Measurements from ENCODE around the gene CENPT.

The CENPT gene

DNA sequence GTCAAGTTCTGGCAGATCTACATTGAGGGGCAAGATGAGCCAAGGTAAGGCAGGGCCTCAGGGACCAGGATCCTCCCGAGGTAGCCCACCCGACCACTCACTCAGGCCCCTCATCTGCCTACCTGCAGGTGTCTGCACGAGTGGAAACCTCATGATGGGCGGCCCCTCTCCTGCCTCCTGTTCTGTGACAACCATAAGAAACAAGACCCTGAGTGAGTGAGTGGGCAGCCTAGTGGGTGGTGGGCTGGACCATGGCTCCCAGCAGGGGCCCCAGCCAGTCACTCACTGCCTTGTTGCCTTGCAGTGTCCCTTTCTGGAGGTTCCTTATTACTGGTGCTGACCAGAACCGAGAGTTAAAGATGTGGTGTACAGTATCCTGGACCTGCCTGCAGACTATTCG lies 30.7 kb upstream of the CENPT start:
- in situ Hi-C loops (cut with HindIII; ENCODE audit: low sequenced_read_pairs): loop anchor here (25.0 kb wide), 1 partner anchor 184 kb away; no protein-coding TSS in a partner anchor

DNA sequence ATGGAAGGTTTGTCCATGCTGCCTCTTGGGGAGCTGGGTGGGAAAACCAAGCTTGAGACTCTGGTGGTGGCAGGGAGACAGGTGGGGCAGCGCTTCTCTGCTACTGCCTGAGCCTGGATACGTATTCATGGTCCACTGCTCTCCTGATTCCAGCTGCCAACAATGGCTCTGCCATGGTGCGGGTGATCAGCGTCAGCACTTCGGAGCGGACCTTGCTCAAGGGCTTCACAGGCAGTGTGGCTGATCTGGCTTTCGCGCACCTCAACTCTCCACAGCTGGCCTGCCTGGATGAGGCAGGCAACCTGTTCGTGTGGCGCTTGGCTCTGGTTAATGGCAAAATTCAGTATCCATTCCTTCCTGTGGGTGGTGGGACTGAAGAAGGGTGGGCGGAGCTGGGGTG lies 29.6 kb upstream of the CENPT start:
- in situ Hi-C loops (cut with HindIII; ENCODE audit: low sequenced_read_pairs): loop anchor here (25.0 kb wide), 1 partner anchor 185 kb away; no protein-coding TSS in a partner anchor

DNA sequence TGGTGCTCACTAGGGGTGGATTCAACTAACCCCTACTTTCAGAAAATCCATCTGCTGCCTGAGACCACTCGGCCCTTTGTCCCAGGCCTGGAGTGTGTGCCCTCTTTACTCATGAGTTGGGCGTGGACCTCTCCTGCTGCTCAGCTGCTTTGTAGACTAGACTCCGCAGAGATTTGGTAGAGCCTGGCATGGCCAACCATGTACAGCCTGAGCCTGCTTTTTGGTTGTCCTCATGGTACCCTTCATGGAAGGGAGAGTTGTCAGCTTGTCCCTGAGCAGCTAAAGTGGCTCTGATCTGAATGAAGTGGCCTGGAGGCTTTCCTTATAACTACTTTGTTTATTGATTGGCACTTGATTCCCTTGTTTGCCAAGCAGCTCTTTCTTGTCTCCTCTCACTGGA lies 26.9 kb upstream of the CENPT start:
- in situ Hi-C loops (cut with HindIII; ENCODE audit: low sequenced_read_pairs): no loop called here

DNA sequence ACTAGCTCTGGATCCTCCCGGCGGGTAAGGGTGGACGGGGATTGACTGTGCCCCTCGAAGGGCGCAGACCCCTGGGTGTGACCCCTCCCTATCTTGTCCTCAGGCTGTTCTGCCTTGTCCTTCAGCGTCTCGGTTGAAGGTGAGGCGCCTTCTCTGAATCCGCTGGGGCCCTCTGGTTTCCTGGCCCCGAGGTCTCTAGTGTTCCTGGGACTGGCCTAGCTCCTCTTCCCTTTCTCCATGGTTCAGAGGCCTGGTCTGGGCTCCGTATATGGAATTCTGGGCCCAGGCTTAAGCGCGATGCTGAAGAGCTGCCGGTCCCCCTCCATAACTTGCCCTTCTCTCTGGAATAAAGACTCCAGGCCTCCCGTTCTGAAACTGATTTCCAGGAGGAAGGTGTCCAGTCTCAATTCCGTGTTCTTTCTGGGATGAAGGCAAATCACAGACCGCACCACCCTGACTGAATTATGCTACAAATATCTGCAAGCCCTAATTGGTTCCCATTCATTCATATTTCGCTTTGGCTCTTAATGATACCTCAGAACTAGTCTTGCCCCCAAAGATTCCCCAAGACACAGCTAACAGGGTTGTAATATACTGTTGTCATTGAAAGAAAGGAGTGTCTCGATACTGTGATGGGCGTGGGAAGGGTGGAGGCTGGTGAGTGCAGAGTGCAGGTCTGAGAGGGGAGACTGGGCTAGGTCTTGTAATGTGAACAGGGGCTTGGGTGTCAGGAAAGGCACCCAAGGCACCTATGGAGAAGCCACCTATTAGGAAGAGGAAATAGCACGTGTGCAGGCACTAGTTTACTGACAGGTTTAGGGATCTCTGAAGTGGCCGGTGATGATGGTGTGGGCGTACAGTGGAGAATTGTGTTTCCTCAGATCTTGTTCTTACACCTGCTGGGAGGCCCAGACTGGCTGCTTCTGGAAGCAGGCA lies 26.2 kb upstream of the CENPT start:
- in situ Hi-C loops (cut with HindIII; ENCODE audit: low sequenced_read_pairs): no loop called here

DNA sequence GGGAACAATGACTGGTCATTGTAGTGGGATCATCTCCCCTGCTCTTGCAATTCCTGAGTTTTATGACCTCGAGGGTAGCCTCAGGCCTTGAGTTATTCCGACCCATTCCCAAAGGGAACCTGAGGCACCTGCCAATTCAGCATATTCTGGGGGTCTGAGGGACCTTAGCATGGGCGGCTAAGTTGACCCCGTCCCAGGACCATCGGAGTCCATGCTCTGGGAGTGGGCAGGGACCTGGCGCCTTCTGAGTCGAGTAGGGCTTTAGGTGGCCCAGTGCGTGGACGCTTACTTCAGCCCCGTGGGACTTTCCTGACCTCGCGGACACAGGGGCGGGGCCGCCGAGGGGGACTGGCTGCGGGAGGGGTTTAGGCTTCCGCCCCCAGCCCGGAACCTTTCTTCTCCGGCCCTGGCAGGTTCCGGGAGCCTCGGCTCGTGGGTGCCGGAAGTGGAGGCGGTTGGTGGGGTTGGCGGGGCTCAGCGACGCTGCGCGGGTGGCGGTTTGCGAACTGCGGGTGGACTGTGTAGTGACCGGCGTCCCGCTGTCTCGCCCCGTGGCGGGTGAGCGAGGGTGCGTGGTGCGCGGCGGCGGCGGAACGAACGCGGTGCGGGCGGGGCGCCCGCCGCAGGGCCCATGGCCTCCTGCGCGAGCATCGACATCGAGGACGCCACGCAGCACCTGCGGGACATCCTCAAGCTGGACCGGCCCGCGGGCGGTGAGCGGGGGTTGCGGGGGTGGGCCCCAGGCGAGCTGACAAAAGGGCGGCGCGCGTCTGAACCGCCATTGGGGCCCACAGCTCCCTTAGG lies 25.3 kb upstream of the CENPT start, which contains the start of gene EDC4:
TSS of gene EDC4 (plus strand) at position 422 of the 804 bp plus-strand sequence. CDS start at position 632, 210 bp downstream.
- in situ Hi-C loops (cut with HindIII; ENCODE audit: low sequenced_read_pairs): no loop called here

DNA sequence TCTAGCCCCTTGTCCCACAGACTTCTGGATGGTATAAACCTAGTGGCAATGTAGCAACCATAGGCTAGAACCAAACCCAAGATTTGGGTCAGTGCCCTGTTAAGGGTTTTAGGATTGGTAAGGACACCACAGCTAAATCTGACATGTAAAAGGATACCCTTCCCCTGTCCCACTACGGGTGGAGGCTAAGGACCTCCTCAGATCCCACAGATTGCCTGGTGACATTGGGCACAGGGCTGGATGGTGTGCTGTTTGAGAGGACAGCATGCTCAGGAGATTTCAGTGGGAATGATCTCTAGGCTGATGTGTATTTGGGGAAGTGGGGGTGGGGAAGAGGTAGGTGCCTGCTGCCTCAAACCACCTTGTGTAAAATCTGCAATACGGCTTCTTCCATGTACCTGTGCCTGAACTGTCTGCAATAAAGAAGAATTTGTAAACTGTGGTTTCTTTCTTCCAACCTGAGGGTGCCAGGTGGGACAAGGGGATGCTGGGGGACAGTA lies 24.7 kb upstream of the CENPT start:
- in situ Hi-C loops (cut with HindIII; ENCODE audit: low sequenced_read_pairs): no loop called here

DNA sequence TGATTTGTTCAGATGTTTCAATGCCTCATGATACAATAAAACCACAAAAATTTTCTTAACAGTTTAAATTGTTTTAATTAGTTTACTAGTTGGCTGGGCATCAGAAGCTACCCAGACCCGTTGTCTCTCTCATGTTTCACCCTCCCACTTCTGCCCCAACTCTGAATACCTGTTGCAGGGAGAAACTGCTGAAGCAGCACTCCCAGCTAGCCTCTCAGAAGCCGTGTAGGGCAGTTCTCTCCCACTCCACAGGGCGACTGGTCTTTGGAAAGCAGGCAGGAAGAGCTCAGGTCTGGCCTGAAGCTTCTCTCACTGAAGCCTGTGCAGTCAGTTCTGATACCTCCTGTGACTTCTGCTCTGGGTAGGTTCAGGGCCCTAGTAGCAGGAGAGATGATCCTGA lies 23.8 kb upstream of the CENPT start:
- in situ Hi-C loops (cut with HindIII; ENCODE audit: low sequenced_read_pairs): no loop called here

DNA sequence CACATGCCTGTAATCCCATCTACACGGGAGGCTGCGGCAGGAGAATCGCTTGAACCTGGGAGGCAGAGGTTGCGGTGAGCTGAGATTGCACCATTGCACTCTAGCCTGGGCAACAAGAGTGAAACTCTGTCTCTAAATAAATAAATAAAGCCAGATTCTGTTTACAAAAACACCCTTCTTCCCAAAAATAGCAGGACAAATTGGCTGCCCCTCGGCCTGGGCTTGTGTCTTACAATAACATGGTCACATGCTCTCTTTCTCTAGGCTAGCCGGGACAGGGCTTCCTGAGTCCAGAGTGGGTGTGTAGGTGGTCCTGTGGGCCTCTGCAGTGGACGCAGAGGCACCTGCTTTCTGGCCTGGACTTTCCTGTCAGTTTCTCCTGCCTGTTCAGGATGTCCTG lies 22.2 kb upstream of the CENPT start:
- in situ Hi-C loops (cut with HindIII; ENCODE audit: low sequenced_read_pairs): no loop called here

DNA sequence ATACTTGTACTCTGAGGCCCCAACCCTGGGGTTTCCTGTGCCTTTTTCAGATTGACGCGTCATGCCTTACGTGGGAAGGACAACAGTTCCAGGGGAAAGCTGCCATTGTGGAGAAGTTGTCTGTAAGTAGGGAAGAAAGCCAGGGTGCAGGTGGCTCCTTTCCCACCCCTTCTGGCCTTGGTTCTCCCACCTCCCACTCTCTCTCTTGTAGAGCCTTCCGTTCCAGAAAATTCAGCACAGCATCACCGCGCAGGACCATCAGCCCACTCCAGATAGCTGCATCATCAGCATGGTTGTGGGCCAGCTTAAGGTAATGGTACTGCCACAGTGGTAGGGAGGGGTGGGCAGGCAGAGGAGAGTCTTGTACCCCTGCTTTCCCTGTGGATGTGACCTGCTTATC lies 20.8 kb upstream of the CENPT start:
- in situ Hi-C loops (cut with HindIII; ENCODE audit: low sequenced_read_pairs): no loop called here

DNA sequence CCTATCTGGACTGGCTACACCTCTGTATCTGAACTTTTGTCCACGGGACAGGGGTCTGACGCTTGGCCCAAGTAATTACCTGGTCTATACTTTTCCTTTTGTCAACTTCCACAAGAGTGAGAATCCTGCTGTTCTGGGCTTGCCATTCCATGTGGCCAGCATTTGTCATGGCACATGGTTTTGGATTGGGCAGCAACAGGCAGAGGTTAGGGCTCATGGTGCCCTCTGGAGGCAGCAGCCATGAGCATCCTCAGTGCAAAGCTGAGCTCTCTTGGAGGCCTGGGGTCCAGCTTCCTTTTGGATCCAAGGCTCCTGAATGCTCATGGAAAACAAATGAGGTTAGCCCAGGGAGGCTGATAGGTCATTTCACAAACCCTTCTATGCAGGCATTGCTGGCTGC lies 17.8 kb upstream of the CENPT start:
- in situ Hi-C loops (cut with HindIII; ENCODE audit: low sequenced_read_pairs): no loop called here

DNA sequence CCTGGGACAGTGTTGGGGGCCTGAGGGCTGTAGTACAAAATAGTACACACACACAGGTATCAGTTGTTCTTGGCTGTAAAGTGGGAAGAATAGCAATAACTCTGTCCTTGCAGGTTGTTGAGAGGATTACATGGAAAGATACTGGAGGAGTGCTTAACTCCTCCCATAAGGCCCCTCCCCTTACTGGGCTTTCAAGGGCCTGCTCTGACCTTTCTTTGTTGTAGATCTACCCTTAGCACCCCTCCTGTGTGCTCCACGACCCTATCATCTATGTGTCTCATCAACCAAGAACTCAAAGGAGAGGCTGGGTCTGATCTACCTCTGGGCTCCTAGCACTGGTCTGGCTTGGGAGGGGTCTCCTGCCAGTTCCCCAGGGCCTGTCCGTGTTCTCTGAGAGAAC lies 17.1 kb upstream of the CENPT start:
- in situ Hi-C loops (cut with HindIII; ENCODE audit: low sequenced_read_pairs): loop anchor here (5.0 kb wide), 1 partner anchor 42 kb away; no protein-coding TSS in a partner anchor

DNA sequence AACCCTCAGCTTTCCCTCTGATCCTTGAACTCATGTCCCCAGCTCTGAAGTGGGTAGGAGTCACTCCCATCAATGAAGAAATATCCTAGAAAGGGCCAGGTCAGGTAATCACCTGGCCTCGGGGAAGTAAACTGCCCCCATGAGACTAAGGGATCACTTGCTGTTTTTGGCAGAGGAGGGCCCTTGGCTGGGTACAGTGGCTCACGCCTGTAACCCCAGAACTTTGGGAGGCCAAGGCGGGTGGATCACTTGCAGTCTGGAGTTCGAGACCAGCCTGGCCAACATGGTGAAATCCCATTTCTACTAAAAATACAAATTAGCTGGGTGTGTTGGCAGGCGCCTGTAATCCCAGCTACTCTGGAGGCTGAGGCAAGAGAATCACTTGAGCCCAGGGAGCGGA lies 16.6 kb upstream of the CENPT start:
- in situ Hi-C loops (cut with HindIII; ENCODE audit: low sequenced_read_pairs): loop anchor here (5.0 kb wide), 1 partner anchor 42 kb away; no protein-coding TSS in a partner anchor

DNA sequence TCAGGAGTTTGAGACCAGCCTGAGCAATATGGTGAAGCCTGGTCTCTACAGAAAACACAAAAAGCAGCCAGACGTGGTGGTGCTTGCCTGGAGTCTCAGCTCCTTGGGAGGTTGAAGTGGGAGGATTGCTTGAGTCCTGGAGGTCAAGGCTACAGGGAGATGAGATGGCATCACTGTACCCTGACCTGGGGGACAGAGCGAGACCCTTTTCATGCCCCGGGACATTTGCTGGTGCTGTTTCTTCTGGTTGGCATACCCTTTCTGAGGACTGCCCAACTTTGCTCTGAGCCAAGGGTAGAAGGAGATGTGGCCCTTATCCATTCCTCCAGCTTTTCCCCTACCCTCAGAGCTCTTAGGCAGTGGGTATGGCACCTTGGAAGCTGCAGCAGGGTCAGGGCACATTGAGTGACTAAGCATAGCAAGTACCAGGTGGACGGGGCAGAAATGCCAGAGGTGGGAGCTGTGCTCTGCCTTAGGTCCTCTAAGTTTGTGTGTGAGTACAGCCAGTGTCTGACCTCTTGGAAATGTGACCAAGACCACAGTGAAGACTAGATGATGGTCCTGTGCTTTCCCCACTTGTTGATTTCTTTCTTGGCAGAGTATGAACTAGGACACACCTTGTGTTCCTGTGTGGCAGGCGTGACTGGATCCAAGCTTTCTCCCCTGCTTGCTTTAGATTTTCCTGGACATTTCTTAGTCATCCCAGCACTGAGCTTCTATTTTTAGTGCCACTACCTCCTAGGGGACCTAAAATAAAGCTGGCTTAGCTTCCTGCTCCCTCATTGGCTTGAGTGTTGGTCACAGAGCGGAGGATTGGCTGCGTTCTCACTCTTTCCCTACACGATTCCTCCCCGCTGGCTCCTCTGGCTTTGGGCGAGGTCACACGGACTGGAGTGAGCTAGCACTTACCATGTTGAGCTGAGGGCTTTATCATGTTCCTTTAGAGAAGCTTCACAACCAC lies 15.4 kb upstream of the CENPT start:
- in situ Hi-C loops (cut with HindIII; ENCODE audit: low sequenced_read_pairs): loop anchor here (5.0 kb wide), 1 partner anchor 41 kb away; no protein-coding TSS in a partner anchor

DNA sequence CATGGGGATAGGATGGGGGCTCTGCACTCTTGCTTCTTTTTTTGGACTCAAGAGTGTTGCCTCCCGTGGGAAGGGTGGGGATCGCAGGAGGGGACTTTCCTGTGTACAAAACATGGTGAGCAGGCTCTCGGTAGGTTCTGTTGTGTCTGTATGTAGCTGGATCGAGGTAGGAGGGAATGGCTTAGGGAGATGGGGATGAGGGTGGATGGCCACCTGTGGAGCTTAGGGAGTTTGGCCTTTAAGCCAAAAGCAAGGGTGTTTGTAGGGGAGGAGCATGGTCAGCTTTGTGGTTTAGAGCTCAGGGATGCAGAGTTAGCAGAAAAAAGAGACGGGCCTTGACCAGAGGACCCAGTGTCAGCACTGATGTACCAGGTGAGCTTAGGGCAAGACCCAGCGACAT lies 14.4 kb upstream of the CENPT start:
- in situ Hi-C loops (cut with HindIII; ENCODE audit: low sequenced_read_pairs): loop anchor here (5.0 kb wide), 1 partner anchor 40 kb away; no protein-coding TSS in a partner anchor

DNA sequence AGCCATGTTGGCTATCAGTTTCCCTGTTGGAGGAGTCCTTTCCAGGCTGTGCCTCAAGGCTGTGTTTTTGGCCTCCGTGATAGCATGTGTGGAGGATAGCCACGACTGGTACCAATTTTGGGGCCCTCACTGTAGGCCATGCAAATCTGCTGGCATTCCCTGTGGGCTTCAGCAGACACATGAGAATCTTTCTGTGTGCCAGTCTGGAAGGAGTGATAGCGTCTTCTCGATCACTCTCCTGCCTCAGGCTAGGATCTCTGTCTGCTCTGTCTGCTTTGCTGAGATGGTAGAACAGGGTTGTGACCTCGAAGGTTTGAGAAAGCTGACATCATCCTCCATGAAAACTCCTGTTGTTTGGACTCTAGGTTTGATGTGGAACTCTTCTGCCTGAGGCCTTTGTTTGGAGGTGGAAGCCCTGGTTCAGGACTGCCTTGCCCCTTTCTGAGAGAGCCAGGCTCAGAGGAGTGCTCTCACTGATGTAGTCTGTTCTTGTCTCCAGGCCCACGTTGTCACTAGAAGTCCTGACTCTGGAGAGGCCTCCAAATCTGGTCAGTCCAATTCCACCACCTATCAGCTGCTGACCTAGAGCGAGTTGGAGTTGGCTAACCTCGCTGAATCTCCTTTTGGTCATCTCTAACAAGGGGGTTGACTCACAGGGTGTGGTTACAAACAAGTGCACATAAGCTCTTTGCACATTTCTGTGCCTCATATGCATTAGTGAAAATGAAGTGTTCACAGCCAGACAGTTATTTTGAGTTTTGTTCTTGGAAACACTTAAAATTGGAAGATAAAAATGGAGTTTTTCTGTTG lies 13.3 kb upstream of the CENPT start:
- in situ Hi-C loops (cut with HindIII; ENCODE audit: low sequenced_read_pairs): loop anchor here (5.0 kb wide), 1 partner anchor 38 kb away; no protein-coding TSS in a partner anchor

DNA sequence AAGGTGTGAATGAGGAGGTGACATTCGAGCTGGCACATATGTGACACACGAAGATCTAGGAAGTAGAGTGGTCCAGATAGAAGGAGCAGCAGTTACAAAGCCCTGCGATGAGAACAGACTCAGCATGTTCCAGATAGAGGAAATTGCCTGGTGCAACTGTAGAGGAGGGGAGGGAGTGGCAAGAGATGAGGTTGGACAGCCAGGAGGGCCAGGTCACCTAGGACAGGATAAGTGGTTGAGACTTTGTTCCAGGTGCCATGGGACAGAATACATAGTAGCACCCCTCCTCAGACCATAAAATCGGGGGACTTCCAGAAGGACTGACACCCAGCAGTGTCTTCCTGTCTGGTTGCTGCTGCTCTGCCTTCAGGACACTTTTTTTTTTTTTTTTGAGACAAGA lies 11.0 kb upstream of the CENPT start:
- in situ Hi-C loops (cut with HindIII; ENCODE audit: low sequenced_read_pairs): no loop called here

DNA sequence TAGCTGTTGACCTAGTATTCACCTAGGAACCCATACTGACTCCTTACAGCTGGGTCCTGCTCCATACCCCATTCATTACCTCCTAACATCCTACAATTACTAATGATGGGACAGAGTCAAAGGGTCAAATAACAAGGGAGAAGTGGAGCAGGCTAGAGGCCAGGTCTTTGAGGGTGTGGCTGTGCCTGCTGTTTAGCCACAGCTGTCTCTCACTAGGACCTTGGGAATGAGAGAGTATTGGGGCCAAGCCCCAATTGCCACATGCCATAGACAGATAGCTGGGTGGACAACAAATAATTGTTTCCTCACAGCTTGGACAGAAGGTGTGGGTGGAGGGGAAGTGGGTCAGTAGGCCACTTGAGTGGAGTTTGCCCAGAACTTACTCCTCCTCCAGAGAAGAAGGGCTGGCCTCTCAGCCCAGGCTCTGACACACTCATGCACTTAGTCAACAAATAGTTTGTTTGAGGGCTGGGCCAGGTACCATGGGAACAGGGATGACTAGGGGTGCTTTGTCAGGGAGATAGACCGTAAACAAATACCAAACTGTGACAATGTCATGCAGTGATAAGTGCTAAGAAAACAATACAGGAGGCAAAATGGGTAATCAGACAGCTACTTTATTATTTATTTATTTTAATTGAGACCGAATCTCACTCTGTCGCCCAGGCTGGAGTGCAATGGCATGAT lies 10.2 kb upstream of the CENPT start:
- in situ Hi-C loops (cut with HindIII; ENCODE audit: low sequenced_read_pairs): no loop called here

DNA sequence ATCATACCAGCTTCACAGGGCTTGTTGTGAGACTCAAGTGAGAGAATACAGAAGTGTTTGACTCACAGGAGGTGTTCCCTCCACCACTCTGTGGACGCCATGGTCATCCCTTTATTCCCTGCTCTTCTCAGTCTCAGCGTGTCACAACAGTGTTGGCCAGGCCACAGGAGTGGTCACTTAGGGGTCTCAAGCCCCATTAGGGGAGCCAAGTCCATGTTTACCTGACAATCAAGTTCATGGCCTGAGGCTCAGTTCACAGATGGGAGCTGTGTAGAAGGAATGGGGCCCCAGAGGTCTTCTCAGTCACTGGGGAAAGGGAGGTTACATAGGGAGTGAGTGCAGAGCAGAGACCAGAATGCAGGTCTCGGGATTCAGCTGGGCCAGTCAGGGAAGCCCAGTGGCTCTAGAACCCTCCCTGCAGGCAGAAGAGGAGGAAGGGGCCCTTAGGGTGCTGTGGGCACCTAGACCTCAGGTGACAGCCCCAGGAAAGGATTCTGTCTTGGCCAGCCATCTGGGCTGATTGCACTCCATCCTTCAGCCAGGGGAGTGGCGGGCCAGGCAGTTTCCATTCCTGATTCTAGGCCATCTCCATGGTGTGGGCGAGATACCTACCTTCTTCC lies 9.5 kb upstream of the CENPT start:
- in situ Hi-C loops (cut with HindIII; ENCODE audit: low sequenced_read_pairs): no loop called here
